ENCODE measurements around the gene EIF4E2.

DNA sequence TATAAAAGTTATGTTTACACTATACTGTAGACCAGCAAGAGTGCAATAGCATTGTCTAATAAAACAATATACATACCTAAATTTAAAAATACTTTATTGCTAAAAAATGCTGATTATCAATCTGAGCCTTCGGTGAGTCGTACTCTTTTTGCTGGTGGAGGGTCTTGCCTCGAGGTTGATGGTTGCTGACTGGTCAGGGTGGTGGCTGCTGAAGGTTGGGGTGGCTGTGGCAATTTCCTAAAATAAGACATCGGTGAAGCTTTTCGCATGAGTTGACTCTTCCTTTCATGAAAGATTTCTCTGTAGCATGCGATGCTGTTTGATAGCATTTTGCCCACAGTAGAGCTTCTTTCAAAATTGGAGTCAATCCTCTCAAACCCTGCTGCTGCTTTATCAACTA is 2.5 kb upstream of the EIF4E2 start:
- TF ChIP-seq ZFP30 (CRISPR knock-in tag; IDR thresholded peaks at IDR 0.05), result no peak
- TF ChIP-seq PPARA (CRISPR knock-in tag; IDR thresholded peaks at IDR 0.05; ENCODE audit: borderline replicate concordance), result no peak
